ENCODE results near the gene SCARB1. TPM values are rescaled to one million over a fixed set of nuclear protein-coding genes. Genes with fewer than 3 reads are reported as not detected.

The SCARB1 gene
- total RNA-seq, 2 donors from 2014 or later = 33.0 to 36.2 TPM

GRCh38 chr12:124764451-124764850 lies 99.2 kb downstream of the SCARB1 start:
- H3K27me3 Mint-ChIP-seq (ENCODE audit: insufficient read depth) = peaks cover 2% of the 10 kb centered on the region
- WGBS, 2 experiments (ENCODE audit: insufficient coverage in 1 of 2, insufficient read length in 1 of 2) = 80 to 83% methylated on average over 3 of the region's 3 CpGs
- peak; percentile 82 for TF ChIP-seq CTCF (conservative IDR thresholded peaks at IDR 0.05)
- Histone ChIP-seq H3K27me3 (ENCODE audit: control insufficient read depth, insufficient read depth, low read length, poor library complexity, severe bottlenecking) (no peaks in the 10 kb centered on the region), H3K27ac (ENCODE audit: low read depth, low read length) (no peak overlapping the region), H3K4me3 (ENCODE audit: low read length) (no peak overlapping the region), H3K36me3 (ENCODE audit: control insufficient read depth, insufficient read depth, low read length) (no peaks in the 10 kb centered on the region), H3K4me1 (ENCODE audit: control insufficient read depth, insufficient read depth, low read length) (no peaks in the 10 kb centered on the region), H3K9ac (ENCODE audit: extremely low read depth, low read length, poor library complexity, severe bottlenecking) (no peak overlapping the region), H3K9me3 (ENCODE audit: control insufficient read depth, low read length) (peaks cover 10% of the 10 kb centered on the region)
- no peak overlapping the region for H3K4me3 Mint-ChIP-seq
- no peaks in the 10 kb centered on the region for H3K4me1 Mint-ChIP-seq
- H3K36me3 Mint-ChIP-seq (ENCODE audit: low read depth) = no peaks in the 10 kb centered on the region
- no peak overlapping the region for H3K27ac Mint-ChIP-seq
- H3K9me3 Mint-ChIP-seq = peaks cover 28% of the 10 kb centered on the region
- DNase-seq = peak; percentile 87

GRCh38 chr12:124763594-124763979 lies 100.1 kb downstream of the SCARB1 start:
- no peak overlapping the region for H3K27ac ChIP-seq (ENCODE audit: low read depth, low read length)
- H3K9me3 Mint-ChIP-seq = peaks cover 28% of the 10 kb centered on the region
- 96 to 100% methylated on average over 2 to 5 of the region's 5 CpGs for WGBS, 2 experiments (ENCODE audit: insufficient coverage in 1 of 2, insufficient read length in 1 of 2)

GRCh38 chr12:124762791-124763593 lies 100.7 kb downstream of the SCARB1 start:
- Mint-ChIP-seq H3K36me3 (ENCODE audit: low read depth) (no peaks in the 10 kb centered on the region), H3K27me3 (ENCODE audit: insufficient read depth) (peaks cover 2% of the 10 kb centered on the region), H3K4me1 (peaks cover 9% of the 10 kb centered on the region), H3K9me3 (peaks cover 28% of the 10 kb centered on the region), H3K27ac (no peak overlapping the region), H3K4me3 (no peak overlapping the region)
- DNase-seq = no peak
- H3K4me1 ChIP-seq (ENCODE audit: control insufficient read depth, insufficient read depth, low read length) = no peaks in the 10 kb centered on the region
- no peak overlapping the region for H3K4me3 ChIP-seq (ENCODE audit: low read length)
- no peak overlapping the region for H3K27ac ChIP-seq (ENCODE audit: low read depth, low read length)
- H3K9me3 ChIP-seq (ENCODE audit: control insufficient read depth, low read length) = peaks cover 10% of the 10 kb centered on the region
- no peaks in the 10 kb centered on the region for H3K36me3 ChIP-seq (ENCODE audit: control insufficient read depth, insufficient read depth, low read length)
- no peak overlapping the region for H3K9ac ChIP-seq (ENCODE audit: extremely low read depth, low read length, poor library complexity, severe bottlenecking)
- 88 to 90% methylated on average over 8 to 13 of the region's 13 CpGs for WGBS, 2 experiments (ENCODE audit: insufficient coverage in 1 of 2, insufficient read length in 1 of 2)
- no peak for TF ChIP-seq CTCF (conservative IDR thresholded peaks at IDR 0.05)
- H3K27me3 ChIP-seq (ENCODE audit: control insufficient read depth, insufficient read depth, low read length, poor library complexity, severe bottlenecking) = no peaks in the 10 kb centered on the region

More at GRCh38 chr12:124763594-124763979, 100.1 kb downstream of the SCARB1 start:
- no peak for TF ChIP-seq CTCF (conservative IDR thresholded peaks at IDR 0.05)
- DNase-seq = no peak
- Histone ChIP-seq H3K9ac (ENCODE audit: extremely low read depth, low read length, poor library complexity, severe bottlenecking) (no peak overlapping the region), H3K27me3 (ENCODE audit: control insufficient read depth, insufficient read depth, low read length, poor library complexity, severe bottlenecking) (no peaks in the 10 kb centered on the region), H3K4me1 (ENCODE audit: control insufficient read depth, insufficient read depth, low read length) (no peaks in the 10 kb centered on the region), H3K9me3 (ENCODE audit: control insufficient read depth, low read length) (peaks cover 10% of the 10 kb centered on the region), H3K36me3 (ENCODE audit: control insufficient read depth, insufficient read depth, low read length) (no peaks in the 10 kb centered on the region), H3K4me3 (ENCODE audit: low read length) (no peak overlapping the region)
- Mint-ChIP-seq H3K4me1 (peaks cover 8% of the 10 kb centered on the region), H3K4me3 (no peak overlapping the region), H3K27me3 (ENCODE audit: insufficient read depth) (peaks cover 2% of the 10 kb centered on the region), H3K36me3 (ENCODE audit: low read depth) (no peaks in the 10 kb centered on the region), H3K27ac (no peak overlapping the region)

Data from endodermal cell (in vitro differentiated cells).